ENCODE results near the gene ACTN3.

DNA sequence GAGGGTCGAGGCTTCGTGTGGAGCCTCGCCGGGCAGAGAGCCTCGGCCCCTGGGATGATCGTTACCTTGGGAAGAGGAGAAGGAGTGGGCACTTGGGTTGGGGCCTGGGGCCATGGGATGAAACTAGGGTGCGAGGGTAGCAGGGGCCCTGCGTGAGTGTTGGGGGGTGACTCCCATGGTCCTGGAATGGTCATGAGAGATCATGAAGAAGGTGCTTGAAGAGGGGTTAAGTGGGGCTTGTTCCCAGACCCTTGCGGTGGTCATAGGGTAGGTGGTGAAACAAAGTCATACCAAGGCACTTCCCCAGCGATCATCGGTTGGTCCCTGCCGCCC, 46.6 kb downstream of the ACTN3 start:
- TF ChIP-seq, protein P1, sequence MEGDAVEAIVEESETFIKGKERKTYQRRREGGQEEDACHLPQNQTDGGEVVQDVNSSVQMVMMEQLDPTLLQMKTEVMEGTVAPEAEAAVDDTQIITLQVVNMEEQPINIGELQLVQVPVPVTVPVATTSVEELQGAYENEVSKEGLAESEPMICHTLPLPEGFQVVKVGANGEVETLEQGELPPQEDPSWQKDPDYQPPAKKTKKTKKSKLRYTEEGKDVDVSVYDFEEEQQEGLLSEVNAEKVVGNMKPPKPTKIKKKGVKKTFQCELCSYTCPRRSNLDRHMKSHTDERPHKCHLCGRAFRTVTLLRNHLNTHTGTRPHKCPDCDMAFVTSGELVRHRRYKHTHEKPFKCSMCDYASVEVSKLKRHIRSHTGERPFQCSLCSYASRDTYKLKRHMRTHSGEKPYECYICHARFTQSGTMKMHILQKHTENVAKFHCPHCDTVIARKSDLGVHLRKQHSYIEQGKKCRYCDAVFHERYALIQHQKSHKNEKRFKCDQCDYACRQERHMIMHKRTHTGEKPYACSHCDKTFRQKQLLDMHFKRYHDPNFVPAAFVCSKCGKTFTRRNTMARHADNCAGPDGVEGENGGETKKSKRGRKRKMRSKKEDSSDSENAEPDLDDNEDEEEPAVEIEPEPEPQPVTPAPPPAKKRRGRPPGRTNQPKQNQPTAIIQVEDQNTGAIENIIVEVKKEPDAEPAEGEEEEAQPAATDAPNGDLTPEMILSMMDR (IDR thresholded peaks at IDR 0.05): no peak
- TF ChIP-seq POLR2AphosphoS5 (IDR thresholded peaks at IDR 0.05): no peak

Data from sigmoid colon (tissue), 4 donors.